ENCODE measurements around the gene CDK11B. TPM values are rescaled to one million over a fixed set of nuclear protein-coding genes. Genes with fewer than 3 reads are reported as not detected.
"Not testable (repeated sequence)": the region's sequence is repeated elsewhere in the genome, so short reads cannot be mapped to it uniquely, and the experiment has no call there.

The CDK11B gene
- total RNA-seq, 1 donor from 2014 or later = 71.0 TPM

DNA sequence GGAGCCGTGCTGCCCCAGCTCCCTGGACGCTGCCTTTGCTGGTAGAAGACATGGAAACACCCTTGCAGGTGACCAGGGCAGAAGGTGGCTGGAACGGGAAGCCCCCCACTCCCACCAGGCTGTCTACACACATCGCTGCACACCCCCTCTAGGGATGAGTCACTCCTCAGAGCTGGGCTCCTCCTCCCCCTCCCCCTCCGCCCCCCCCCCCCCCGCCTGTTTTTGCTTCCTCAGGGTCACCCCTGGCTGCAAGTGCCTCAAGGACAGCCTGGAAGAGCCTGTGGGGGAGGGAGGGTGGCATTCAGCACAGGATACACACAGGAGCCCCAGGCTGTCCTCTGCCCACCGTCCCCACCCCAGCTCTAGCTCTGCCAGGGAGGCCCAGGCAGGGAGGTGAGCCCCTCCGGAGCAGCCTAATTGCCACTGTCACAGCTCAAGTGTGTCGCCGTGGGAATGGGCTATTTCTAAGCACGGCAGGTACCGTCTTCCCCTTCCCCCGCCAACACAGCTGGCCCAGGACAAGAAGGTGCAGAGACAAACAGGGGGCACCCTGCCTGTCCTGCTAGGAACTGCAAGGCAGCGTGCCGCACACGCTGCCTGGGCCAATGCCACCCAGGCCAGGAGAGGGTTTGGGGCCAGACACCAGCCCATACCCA, 61.4 kb downstream of the CDK11B start:
- peak; percentile 32 for TF ChIP-seq CTCF (IDR thresholded peaks at IDR 0.05; ENCODE audit: unreplicated experiment)
- DNase-seq (ENCODE audit: low spot score) = no peak
- H3K36me3 Mint-ChIP-seq (ENCODE audit: low read depth, unreplicated experiment) = no peaks in the 10 kb centered on the region
- no peak overlapping the region for H3K4me3 Mint-ChIP-seq (ENCODE audit: unreplicated experiment)
- H3K4me1 Mint-ChIP-seq (ENCODE audit: unreplicated experiment) = no peaks in the 10 kb centered on the region
- H3K27ac Mint-ChIP-seq (ENCODE audit: unreplicated experiment) = no peak overlapping the region
- H3K9me3 Mint-ChIP-seq (ENCODE audit: unreplicated experiment) = no peaks in the 10 kb centered on the region
- peaks cover 14% of the 10 kb centered on the region for H3K27me3 Mint-ChIP-seq (ENCODE audit: unreplicated experiment)

GRCh38 chr1:1596493-1597274, 62.1 kb downstream of the CDK11B start:
- no peaks in the 10 kb centered on the region for H3K9me3 Mint-ChIP-seq (ENCODE audit: unreplicated experiment)
- H3K27me3 Mint-ChIP-seq (ENCODE audit: unreplicated experiment) = peaks cover 14% of the 10 kb centered on the region
- no peak for DNase-seq (ENCODE audit: low spot score)
- TF ChIP-seq CTCF (IDR thresholded peaks at IDR 0.05; ENCODE audit: unreplicated experiment) = no peak
- no peaks in the 10 kb centered on the region for H3K4me1 Mint-ChIP-seq (ENCODE audit: unreplicated experiment)
- H3K27ac Mint-ChIP-seq (ENCODE audit: unreplicated experiment) = no peak overlapping the region
- H3K36me3 Mint-ChIP-seq (ENCODE audit: low read depth, unreplicated experiment) = no peaks in the 10 kb centered on the region
- H3K4me3 Mint-ChIP-seq (ENCODE audit: unreplicated experiment) = no peak overlapping the region

- H3K4me1 Mint-ChIP-seq (ENCODE audit: unreplicated experiment); H3K9me3 Mint-ChIP-seq (ENCODE audit: unreplicated experiment); DNase-seq (ENCODE audit: low spot score); H3K27ac Mint-ChIP-seq (ENCODE audit: unreplicated experiment); H3K4me3 Mint-ChIP-seq (ENCODE audit: unreplicated experiment); H3K36me3 Mint-ChIP-seq (ENCODE audit: low read depth, unreplicated experiment): not testable (repeated sequence)
- H3K27me3 Mint-ChIP-seq (ENCODE audit: unreplicated experiment) = peaks cover 14% of the 10 kb centered on the region
Measured at GRCh38 chr1:1595341-1595740, 63.5 kb downstream of the CDK11B start.

- Mint-ChIP-seq H3K4me1 (ENCODE audit: unreplicated experiment) (no peaks in the 10 kb centered on the region), H3K27me3 (ENCODE audit: unreplicated experiment) (peaks cover 14% of the 10 kb centered on the region), H3K9me3 (ENCODE audit: unreplicated experiment) (no peaks in the 10 kb centered on the region), H3K4me3 (ENCODE audit: unreplicated experiment) (no peak overlapping the region), H3K27ac (ENCODE audit: unreplicated experiment) (no peak overlapping the region), H3K36me3 (ENCODE audit: low read depth, unreplicated experiment) (no peaks in the 10 kb centered on the region)
- no peak for TF ChIP-seq CTCF (IDR thresholded peaks at IDR 0.05; ENCODE audit: unreplicated experiment)
- DNase-seq (ENCODE audit: low spot score) = no peak
Measured at GRCh38 chr1:1594602-1595260, 64.1 kb downstream of the CDK11B start.

GRCh38 chr1:1593834-1594601, 64.8 kb downstream of the CDK11B start:
- H3K4me1 Mint-ChIP-seq (ENCODE audit: unreplicated experiment) = no peaks in the 10 kb centered on the region
- no peak for DNase-seq (ENCODE audit: low spot score)
- no peaks in the 10 kb centered on the region for H3K9me3 Mint-ChIP-seq (ENCODE audit: unreplicated experiment)
- no peak for TF ChIP-seq CTCF (IDR thresholded peaks at IDR 0.05; ENCODE audit: unreplicated experiment)
- no peak overlapping the region for H3K27ac Mint-ChIP-seq (ENCODE audit: unreplicated experiment)
- peaks cover 14% of the 10 kb centered on the region for H3K27me3 Mint-ChIP-seq (ENCODE audit: unreplicated experiment)
- H3K4me3 Mint-ChIP-seq (ENCODE audit: unreplicated experiment) = no peak overlapping the region
- H3K36me3 Mint-ChIP-seq (ENCODE audit: low read depth, unreplicated experiment) = no peaks in the 10 kb centered on the region
